K562 (cell line): ENCODE data around the gene CRIP3.

Source experiments
- CREB1 ChIP-seq, 2 experiments: sonication (generic) in 1 of 2; formaldehyde crosslinking in 1 of 2; IDR thresholded peaks; 2 replicates each; pipeline versions ENCODE4 v1.6.1 to v1.8.0; 2012 to 2022; ENCODE audit warnings: inconsistent platforms in 1 of 2, mild to moderate bottlenecking in 1 of 2, missing genetic modification reagents in 1 of 2, moderate library complexity in 1 of 2
- CTCF ChIP-seq, 3 experiments: IDR thresholded peaks in 2 of 3; conservative IDR thresholded peaks in 1 of 3; 2 replicates each; pipeline ENCODE4 v1.5.1; 2011 to 2012; ENCODE audit warnings: low read length in 3 of 3, mild to moderate bottlenecking in 3 of 3, control low read depth in 2 of 3, improper control_type of control experiment in 1 of 3, inconsistent platforms in 1 of 3, low read depth in 1 of 3, mixed read lengths in 1 of 3, moderate library complexity in 1 of 3; ENCODE audit not compliant: insufficient read depth in 2 of 3
- ESRRA ChIP-seq: fragments of 450-650 bp; IDR thresholded peaks from 2 replicates; pipeline ENCODE4 v1.6.1; 2014; ENCODE audit warnings: low read depth, mild to moderate bottlenecking, moderate library complexity, borderline replicate concordance
- EWSR1 ChIP-seq: fragments of 450-650 bp; IDR thresholded peaks from 2 replicates; pipeline ENCODE4 v1.6.1; 2018; ENCODE audit warnings: borderline replicate concordance, mild to moderate bottlenecking, low read depth, moderate library complexity; ENCODE audit not compliant: partially characterized antibody
- PHTF2 ChIP-seq: fragments of 250-450 bp; sonication (Bioruptor Pico); IDR thresholded peaks from 2 replicates; pipeline ENCODE4 v1.5.0; 2021; ENCODE audit warnings: mild to moderate bottlenecking
- SAP30 ChIP-seq: fragments of 200-600 bp; sonication (generic); IDR thresholded peaks from 2 replicates; pipeline ENCODE4 v1.6.1; 2012; ENCODE audit warnings: borderline replicate concordance, low read depth, mild to moderate bottlenecking, moderate library complexity, low read length, control low read depth, inconsistent platforms; ENCODE audit not compliant: insufficient read depth, poor library complexity, severe bottlenecking
- TAF1 ChIP-seq: IDR thresholded peaks from 2 replicates; pipeline ENCODE4 v1.6.1; 2011; ENCODE audit warnings: mild to moderate bottlenecking, low read length, moderate library complexity; ENCODE audit not compliant: insufficient read depth, control insufficient read depth, severe bottlenecking; ENCODE audit errors: extremely low read depth
- TAF15 ChIP-seq: fragments of 200-400 bp; formaldehyde crosslinking; IDR thresholded peaks from 2 replicates; pipeline ENCODE4 v1.6.1; 2017; ENCODE audit warnings: mild to moderate bottlenecking, low read depth, low read length, moderate library complexity
- TCF7L2 ChIP-seq: fragments of 150-350 bp; IDR thresholded peaks from 2 replicates; pipeline ENCODE4 v1.6.1; 2016; ENCODE audit warnings: low read depth, mild to moderate bottlenecking, low read length, moderate library complexity
- ZC3H11A ChIP-seq: IDR thresholded peaks from 2 replicates; pipeline ENCODE4 v1.6.1; 2012; ENCODE audit warnings: low read depth, low read length, improper control_type of control experiment
- ZFX ChIP-seq: sonication (generic); formaldehyde crosslinking; IDR thresholded peaks from 2 replicates; pipeline ENCODE4 v1.8.0; 2022; ENCODE audit warnings: mild to moderate bottlenecking, missing genetic modification reagents, moderate library complexity
- ZNF584 ChIP-seq: fragments of 200-800 bp; sonication (Bioruptor generic); IDR thresholded peaks from 2 replicates; pipeline ENCODE4 v1.6.1; 2016; ENCODE audit warnings: low read depth, mild to moderate bottlenecking, missing genetic modification characterization, missing compliant biosample characterization
- TF ChIP-seq, protein P1 (sequence below): sonication (generic); formaldehyde crosslinking; IDR thresholded peaks from 2 replicates; pipeline ENCODE4 v1.8.1; 2023; ENCODE audit warnings: mild to moderate bottlenecking, missing genetic modification reagents
- TF ChIP-seq, protein P2 (sequence below): sonication (generic); formaldehyde crosslinking; IDR thresholded peaks from 2 replicates; pipeline ENCODE4 v1.8.1; 2022; ENCODE audit warnings: missing genetic modification reagents

GRCh38 chr6:43331470-43331869, 22.8 kb upstream of the CRIP3 start:
- no peak for TF ChIP-seq TAF15
- TF ChIP-seq CTCF (IDR thresholded peaks at IDR 0.05 in 2 of 3, conservative IDR thresholded peaks at IDR 0.05 in 1 of 3; ENCODE audit: insufficient read depth in 2 of 3, low read depth in 1 of 3, low read length in 3 of 3), result no peak
- TF ChIP-seq, protein P1, sequence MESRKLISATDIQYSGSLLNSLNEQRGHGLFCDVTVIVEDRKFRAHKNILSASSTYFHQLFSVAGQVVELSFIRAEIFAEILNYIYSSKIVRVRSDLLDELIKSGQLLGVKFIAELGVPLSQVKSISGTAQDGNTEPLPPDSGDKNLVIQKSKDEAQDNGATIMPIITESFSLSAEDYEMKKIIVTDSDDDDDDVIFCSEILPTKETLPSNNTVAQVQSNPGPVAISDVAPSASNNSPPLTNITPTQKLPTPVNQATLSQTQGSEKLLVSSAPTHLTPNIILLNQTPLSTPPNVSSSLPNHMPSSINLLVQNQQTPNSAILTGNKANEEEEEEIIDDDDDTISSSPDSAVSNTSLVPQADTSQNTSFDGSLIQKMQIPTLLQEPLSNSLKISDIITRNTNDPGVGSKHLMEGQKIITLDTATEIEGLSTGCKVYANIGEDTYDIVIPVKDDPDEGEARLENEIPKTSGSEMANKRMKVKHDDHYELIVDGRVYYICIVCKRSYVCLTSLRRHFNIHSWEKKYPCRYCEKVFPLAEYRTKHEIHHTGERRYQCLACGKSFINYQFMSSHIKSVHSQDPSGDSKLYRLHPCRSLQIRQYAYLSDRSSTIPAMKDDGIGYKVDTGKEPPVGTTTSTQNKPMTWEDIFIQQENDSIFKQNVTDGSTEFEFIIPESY (CRISPR knock-in tag), result no peak
- no peak for TF ChIP-seq PHTF2
- TF ChIP-seq ESRRA, result no peak
- no peak for TF ChIP-seq ZFX (CRISPR knock-in tag)
- TF ChIP-seq ZNF584 (CRISPR knock-in tag), result no peak
- no peak for TF ChIP-seq SAP30
- TF ChIP-seq TAF1, result no peak
- TF ChIP-seq, protein P2, sequence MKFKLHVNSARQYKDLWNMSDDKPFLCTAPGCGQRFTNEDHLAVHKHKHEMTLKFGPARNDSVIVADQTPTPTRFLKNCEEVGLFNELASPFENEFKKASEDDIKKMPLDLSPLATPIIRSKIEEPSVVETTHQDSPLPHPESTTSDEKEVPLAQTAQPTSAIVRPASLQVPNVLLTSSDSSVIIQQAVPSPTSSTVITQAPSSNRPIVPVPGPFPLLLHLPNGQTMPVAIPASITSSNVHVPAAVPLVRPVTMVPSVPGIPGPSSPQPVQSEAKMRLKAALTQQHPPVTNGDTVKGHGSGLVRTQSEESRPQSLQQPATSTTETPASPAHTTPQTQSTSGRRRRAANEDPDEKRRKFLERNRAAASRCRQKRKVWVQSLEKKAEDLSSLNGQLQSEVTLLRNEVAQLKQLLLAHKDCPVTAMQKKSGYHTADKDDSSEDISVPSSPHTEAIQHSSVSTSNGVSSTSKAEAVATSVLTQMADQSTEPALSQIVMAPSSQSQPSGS (CRISPR knock-in tag), result no peak
- no peak for TF ChIP-seq CREB1 (IDR thresholded peaks at IDR 0.05)
- no peak for TF ChIP-seq CREB1 (CRISPR knock-in tag; IDR thresholded peaks at IDR 0.05)
- TF ChIP-seq ZC3H11A, result no peak
- no peak for TF ChIP-seq EWSR1
- no peak for TF ChIP-seq TCF7L2
